Endothelial cell of umbilical vein (primary cell): ENCODE measurements around the gene GAPDH. TPM values are rescaled to one million over a fixed set of nuclear protein-coding genes. Genes with fewer than 3 reads are reported as not detected.
A peak's percentile ranks its signal among the peaks of the same experiment; 100 is the strongest.

Source experiments
- BruUV-seq: library from RNA; stranded (reverse); fragments of 400-500 nt; replicated peaks from 2 replicates; lab custom pipeline; 2021; lab: Mats Ljungman, UMichigan
- CTCF ChIA-PET: fragments of 300-600, 350-600 bp; sonication (Branson Sonifier 250); formaldehyde crosslinking; loops from one replicate; lab custom pipeline; 2021; ENCODE audit warnings: antibody characterized with exemption, inconsistent platforms; lab: Charles Lee
- POLR2A ChIA-PET: fragments of 300-600, 350-600 bp; sonication (Branson Sonifier 250); formaldehyde crosslinking; loops from one replicate; lab custom pipeline; 2021; ENCODE audit warnings: antibody characterized with exemption, inconsistent platforms; lab: Charles Lee
- DNase-seq: peaks from one replicate; pipeline ENCODE4 v3.0.0-alpha.2; 2011; ENCODE audit warnings: low read depth, low spot score
- FAIRE-seq: peaks from 2 replicates; lab custom pipeline; 2011; peaks lifted over from hg19 to GRCh38; lab: Jason Lieb, UNC
- H2AFZ ChIP-seq: 2 replicates; pipeline ENCODE4 v1.6.0; 2012; ENCODE audit warnings: low read depth, low read length, control low read depth, inconsistent platforms
- H3K27ac ChIP-seq: 2 replicates; pipeline ENCODE4 v1.5.1; 2011; ENCODE audit warnings: low read depth, mild to moderate bottlenecking, control low read depth, low read length, moderate library complexity; ENCODE audit not compliant: insufficient read depth
- H3K27me3 ChIP-seq, 2 experiments: 2 replicates each; pipeline versions ENCODE4 v1.6.0 to v1.6.1; 2011; ENCODE audit warnings: low read length in 2 of 2, mixed read lengths in 1 of 2; ENCODE audit not compliant: control insufficient read depth in 2 of 2, insufficient read depth in 2 of 2
- H3K36me3 ChIP-seq, 2 experiments: 2 replicates in 1 of 2; 3 replicates in 1 of 2; pipeline ENCODE4 v1.5.1; 2011; ENCODE audit warnings: low read length in 2 of 2, mild to moderate bottlenecking in 1 of 2, moderate library complexity in 1 of 2; ENCODE audit not compliant: control insufficient read depth in 2 of 2, insufficient read depth in 2 of 2; ENCODE audit errors: extremely low read depth in 1 of 2
- H3K4me1 ChIP-seq: 3 replicates; pipeline ENCODE4 v1.5.1; 2011; ENCODE audit warnings: mild to moderate bottlenecking, low read length; ENCODE audit not compliant: control insufficient read depth, insufficient read depth; ENCODE audit errors: extremely low read depth
- H3K4me2 ChIP-seq: 2 replicates; pipeline ENCODE4 v1.6.1; 2011; ENCODE audit warnings: low read length, control low read depth, mixed read lengths; ENCODE audit not compliant: insufficient read depth
- H3K4me3 ChIP-seq, 3 experiments: fragments of 200-600 bp in 1 of 3; sonication (generic), shearing (Covaris generic) in 1 of 3; replicated peaks in 1 of 3; 2 replicates each; pipeline ENCODE4 v1.5.1; 2011 to 2016; ENCODE audit warnings: control low read depth in 3 of 3, low read length in 3 of 3, mild to moderate bottlenecking in 2 of 3, inconsistent platforms in 1 of 3, low read depth in 1 of 3, moderate library complexity in 1 of 3; ENCODE audit not compliant: insufficient read depth in 1 of 3
- H3K79me2 ChIP-seq: 2 replicates; pipeline ENCODE4 v1.6.0; 2012; ENCODE audit warnings: low read length, inconsistent platforms; ENCODE audit not compliant: control insufficient read depth, insufficient read depth
- H3K9ac ChIP-seq: replicated peaks from 2 replicates; pipeline ENCODE3; 2011; ENCODE audit warnings: low read length, control low read depth; ENCODE audit not compliant: insufficient read depth; ENCODE audit errors: extremely low read depth
- H3K9me1 ChIP-seq: replicated peaks from 3 replicates; pipeline ENCODE4 v1.6.0; 2011; ENCODE audit warnings: mild to moderate bottlenecking, low read length; ENCODE audit not compliant: control insufficient read depth, insufficient read depth; ENCODE audit errors: extremely low read depth
- H3K9me3 ChIP-seq: replicated peaks from 2 replicates; pipeline ENCODE4 v1.5.1; 2012; ENCODE audit warnings: low read length, inconsistent platforms; ENCODE audit not compliant: control insufficient read depth, insufficient read depth
- H4K20me1 ChIP-seq: replicated peaks from 2 replicates; pipeline ENCODE3; 2011; ENCODE audit warnings: mild to moderate bottlenecking, low read length; ENCODE audit not compliant: control insufficient read depth, insufficient read depth; ENCODE audit errors: extremely low read depth
- CTCF ChIP-seq, 2 donors: IDR thresholded peaks; 1 replicate in 1 of 2; 2 replicates in 1 of 2; pipeline ENCODE4 v1.5.1; 2011; ENCODE audit warnings: low read length in 2 of 2, mild to moderate bottlenecking in 2 of 2, moderate library complexity in 2 of 2, control low read depth in 1 of 2, inconsistent platforms in 1 of 2, low read depth in 1 of 2; ENCODE audit not compliant: insufficient read depth in 1 of 2; ENCODE audit errors: extremely low read depth in 1 of 2
- JUN ChIP-seq: IDR thresholded peaks from 2 replicates; pipeline ENCODE4 v1.6.1; 2011; ENCODE audit warnings: borderline replicate concordance, low read depth; ENCODE audit not compliant: insufficient read length, insufficient read depth
- MAX ChIP-seq: IDR thresholded peaks from 2 replicates; pipeline ENCODE4 v1.6.1; 2011; ENCODE audit not compliant: insufficient read depth, insufficient read length
- MYC ChIP-seq: IDR thresholded peaks from one replicate; pipeline ENCODE4 v1.6.1; 2011; ENCODE audit warnings: mild to moderate bottlenecking, low read depth, low read length
- dilution Hi-C: fragments of 300-500 bp; cut with MboI; formaldehyde crosslinking; loops from one replicate; pipeline ENCODE4 v1.15.0; 2019; ENCODE audit warnings: low sequenced_read_pairs; ENCODE audit not compliant: extremely low pct_ligation_motif_present
- intact Hi-C: fragments of 100-400 bp; cut with micrococcal nuclease; formaldehyde crosslinking; loops from one replicate; pipeline ENCODE4 v1.10.0; 2022
- polyA plus RNA-seq, 4 experiments: library from polyadenylated mRNA; depleted of rRNA in 3 of 4; stranded (reverse) in 3 of 4; unstranded in 1 of 4; fragments of >200 nt; gene quantifications; 2 replicates each; pipeline versions ENCODE4 v1.2.1 to v1.2.3, GENCODE V29; 2011 to 2012; ENCODE audit warnings: missing spikeins in 1 of 4
- total RNA-seq: library from RNA; stranded (reverse); gene quantifications from 2 replicates; pipeline ENCODE4 v1.2.3, GENCODE V29; 2021

GAPDH gene
- total and polyA plus RNA-seq, 2 donors (not counting 3 experiments of a cell fraction or from before 2014, with no cell fraction given): 4,648 to 8,748 TPM

GRCh38 chr12:6493497-6494257 is 40.6 kb upstream of the GAPDH start, which contains the start of gene NCAPD2:
TSS of gene NCAPD2 (plus strand) at chr12:6494102. CDS start at chr12:6495099, 997 bp downstream.
- Histone ChIP-seq H3K4me1 (peaks cover 20% of the 10 kb centered on the region), H3K4me2 (peak within 1 kb of the TSS; percentile 96), H3K9me1 (no peaks in the 10 kb centered on the region), H4K20me1 (no peaks in the 10 kb centered on the region), H3K9me3 (no peaks in the 10 kb centered on the region), H3K79me2 (peaks cover 38% of the 10 kb centered on the region), H3K27me3 (no peaks in the 10 kb centered on the region), H2AFZ (peak within 1 kb of the TSS; percentile 88), H3K27ac (peak within 1 kb of the TSS; percentile 95), H3K4me3 (peak within 1 kb of the TSS; percentile 82 to 92 (median 86)), H3K36me3 (peaks cover 0 to 7% of the 10 kb centered on the region in 2 experiments), H3K9ac (peak within 1 kb of the TSS; percentile 96)
- dilution Hi-C loops: no loop called here
- DNase-seq (peak; percentile 98), FAIRE-seq (peak; percentile 98)
- intact Hi-C loops: loop anchor here (1.0 kb wide), 3 partner anchors 23 to 70 kb away; partner anchors contain the start of genes GAPDH and VAMP1
- BruUV-seq: no TSS peak
- ChIA-PET CTCF (interaction anchor here (0.9 to 1.2 kb wide), 6 partner anchors 9 to 46 kb away, joined by 3 to 8 read pairs (median 5); partner anchors contain the start of gene VAMP1), POLR2A (interaction anchor here (0.8 to 1.3 kb wide), 5 partner anchors 11 to 41 kb away, joined by 3 to 15 read pairs (median 5); partner anchors contain the start of genes GAPDH and VAMP1)
- TF ChIP-seq JUN: no peak
- peak; percentile 9 for TF ChIP-seq MYC
- peak; percentile 33 for TF ChIP-seq MAX
- TF ChIP-seq CTCF (IDR thresholded peaks at IDR 0.05; ENCODE audit: extremely low read depth in 1 of 2, insufficient read depth in 1 of 2, low read depth in 1 of 2, low read length in 2 of 2): peak; percentile 21 to 35
